A673 (cell line): ENCODE data around the gene KLHL5. TPM values are rescaled to one million over a fixed set of nuclear protein-coding genes. Genes with fewer than 3 reads are reported as not detected.

Source experiments
- BruUV-seq: library from RNA; stranded (reverse); fragments of 400-500 nt; replicated peaks from 2 replicates; lab custom pipeline; 2021; lab: Mats Ljungman, UMichigan
- CTCF ChIA-PET: fragments of 300-600 bp; sonication (Branson Sonifier 250); formaldehyde crosslinking; loops from one replicate; lab custom pipeline; 2022; ENCODE audit warnings: antibody characterized with exemption; lab: Charles Lee
- POLR2A ChIA-PET: fragments of 300-600 bp; sonication (Branson Sonifier 250); formaldehyde crosslinking; loops from one replicate; lab custom pipeline; 2022; ENCODE audit warnings: antibody characterized with exemption; ENCODE audit not compliant: low non-redundant PET; lab: Charles Lee
- DNase-seq: peaks from one replicate; pipeline ENCODE4 v3.0.0-alpha.2; 2015; ENCODE audit warnings: low spot score
- H3K27ac ChIP-seq: fragments of 200-600 bp; sonication (generic); 2 replicates; pipeline ENCODE4 v1.5.1; 2016; ENCODE audit warnings: mixed run types, low read depth, mild to moderate bottlenecking, mixed read lengths, antibody characterized with exemption, low read length; ENCODE audit not compliant: poor library complexity, severe bottlenecking
- H3K27me3 ChIP-seq: fragments of 200-600 bp; sonication (generic); replicated peaks from 2 replicates; pipeline ENCODE4 v1.6.1; 2017; ENCODE audit warnings: mixed run types, low read depth, mild to moderate bottlenecking, mixed read lengths, antibody characterized with exemption, low read length; ENCODE audit not compliant: insufficient read depth, poor library complexity
- H3K36me3 ChIP-seq: fragments of 200-600 bp; sonication (generic); 2 replicates; pipeline ENCODE4 v1.6.1; 2016; ENCODE audit warnings: mixed run types, mild to moderate bottlenecking, mixed read lengths, antibody characterized with exemption, low read length; ENCODE audit not compliant: insufficient read depth, poor library complexity, severe bottlenecking
- H3K4me1 ChIP-seq: fragments of 200-600 bp; sonication (generic); 2 replicates; pipeline ENCODE4 v1.6.1; 2017; ENCODE audit warnings: mixed run types, mild to moderate bottlenecking, mixed read lengths, antibody characterized with exemption, low read length; ENCODE audit not compliant: insufficient read depth, poor library complexity, severe bottlenecking
- H3K4me3 ChIP-seq: fragments of 200-600 bp; sonication (generic); 2 replicates; pipeline ENCODE4 v1.5.1; 2016; ENCODE audit warnings: low read depth, mixed run types, mild to moderate bottlenecking, mixed read lengths, low read length; ENCODE audit not compliant: poor library complexity, severe bottlenecking
- H3K9me3 ChIP-seq: fragments of 200-600 bp; sonication (generic); 2 replicates; pipeline ENCODE4 v1.6.1; 2016; ENCODE audit warnings: mixed run types, low read depth, mild to moderate bottlenecking, mixed read lengths, antibody characterized with exemption, low read length; ENCODE audit not compliant: poor library complexity, severe bottlenecking
- EZH2 ChIP-seq: fragments of 200-600 bp; sonication (generic); IDR thresholded peaks from 2 replicates; pipeline ENCODE4 v1.6.1; 2017; ENCODE audit warnings: borderline replicate concordance, low read depth, mild to moderate bottlenecking, mixed read lengths, antibody characterized with exemption, low read length; ENCODE audit not compliant: poor library complexity, severe bottlenecking
- intact Hi-C: fragments of 100-400 bp; cut with micrococcal nuclease; formaldehyde crosslinking; loops from one replicate; pipeline ENCODE4 v1.10.0; 2022; ENCODE audit not compliant: unreplicated experiment
- total RNA-seq: library from RNA; stranded (reverse); gene quantifications from 2 replicates; pipeline ENCODE4 v1.2.3, GENCODE V29; 2021
- TF ChIP-seq, protein P1 (sequence below): fragments of 300-800, 200-600 bp; sonication (generic); conservative IDR thresholded peaks from 2 replicates; pipeline ENCODE4 v1.5.1; 2017; ENCODE audit warnings: low read depth, mild to moderate bottlenecking, antibody characterized with exemption, low read length, moderate library complexity, mixed read lengths

KLHL5 gene
- total RNA-seq, 1 experiment from 2014 or later: 21.6 TPM

DNA sequence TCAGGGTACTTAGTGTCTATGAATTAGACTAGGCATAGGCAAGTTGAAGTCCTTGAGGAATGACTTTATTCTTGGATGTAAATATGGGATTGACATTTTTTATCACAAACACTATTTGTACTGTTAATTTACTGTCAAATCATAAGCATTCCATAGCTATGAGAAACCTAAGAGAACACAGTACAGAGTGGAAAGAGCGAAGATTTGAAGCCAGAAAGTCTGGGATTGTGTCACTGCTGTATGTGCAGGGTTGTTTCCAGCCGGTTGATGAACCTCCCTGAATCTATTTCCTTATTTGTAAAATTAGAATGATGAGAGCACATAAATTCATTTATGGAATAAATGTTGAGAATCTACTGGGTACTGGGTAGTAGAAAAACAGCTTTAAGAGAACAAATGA is 14.4 kb upstream of the KLHL5 start:
- no peaks in the 10 kb centered on the region for H3K27me3 ChIP-seq
- no peaks in the 10 kb centered on the region for H3K9me3 ChIP-seq
- peaks cover 13% of the 10 kb centered on the region for H3K4me1 ChIP-seq
- BruUV-seq: no TSS peak
- POLR2A ChIA-PET: no interaction called here
- H3K4me3 ChIP-seq: no peak overlapping the region
- CTCF ChIA-PET: no interaction called here
- intact Hi-C loops: no loop called here
- H3K36me3 ChIP-seq: no peaks in the 10 kb centered on the region
- no peak for DNase-seq
- no peak overlapping the region for H3K27ac ChIP-seq
- TF ChIP-seq, protein P1, sequence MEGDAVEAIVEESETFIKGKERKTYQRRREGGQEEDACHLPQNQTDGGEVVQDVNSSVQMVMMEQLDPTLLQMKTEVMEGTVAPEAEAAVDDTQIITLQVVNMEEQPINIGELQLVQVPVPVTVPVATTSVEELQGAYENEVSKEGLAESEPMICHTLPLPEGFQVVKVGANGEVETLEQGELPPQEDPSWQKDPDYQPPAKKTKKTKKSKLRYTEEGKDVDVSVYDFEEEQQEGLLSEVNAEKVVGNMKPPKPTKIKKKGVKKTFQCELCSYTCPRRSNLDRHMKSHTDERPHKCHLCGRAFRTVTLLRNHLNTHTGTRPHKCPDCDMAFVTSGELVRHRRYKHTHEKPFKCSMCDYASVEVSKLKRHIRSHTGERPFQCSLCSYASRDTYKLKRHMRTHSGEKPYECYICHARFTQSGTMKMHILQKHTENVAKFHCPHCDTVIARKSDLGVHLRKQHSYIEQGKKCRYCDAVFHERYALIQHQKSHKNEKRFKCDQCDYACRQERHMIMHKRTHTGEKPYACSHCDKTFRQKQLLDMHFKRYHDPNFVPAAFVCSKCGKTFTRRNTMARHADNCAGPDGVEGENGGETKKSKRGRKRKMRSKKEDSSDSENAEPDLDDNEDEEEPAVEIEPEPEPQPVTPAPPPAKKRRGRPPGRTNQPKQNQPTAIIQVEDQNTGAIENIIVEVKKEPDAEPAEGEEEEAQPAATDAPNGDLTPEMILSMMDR: no peak
- no peak for TF ChIP-seq EZH2

DNA sequence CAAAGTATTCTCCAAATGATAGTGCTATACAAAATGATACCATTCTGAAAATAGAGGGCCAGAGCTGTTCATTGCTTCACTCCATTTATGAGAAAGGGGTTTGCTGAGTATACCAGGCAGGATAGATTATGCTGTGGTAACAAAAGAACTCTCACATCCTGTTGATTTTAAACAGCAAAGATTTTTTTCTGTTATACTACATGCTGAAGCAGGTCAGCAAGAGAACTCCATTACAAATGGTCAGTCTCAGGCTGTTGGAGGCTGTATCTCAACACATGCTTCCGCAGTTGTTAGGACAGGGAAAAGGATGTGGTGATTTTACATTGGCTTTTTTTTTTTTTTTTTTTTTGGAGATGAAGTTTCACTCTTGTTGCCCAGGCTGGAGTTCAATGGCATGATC is 13.7 kb upstream of the KLHL5 start:
- no TSS peak for BruUV-seq
- TF ChIP-seq EZH2: no peak
- TF ChIP-seq, protein P1: no peak
- POLR2A ChIA-PET: no interaction called here
- no peak for DNase-seq
- Histone ChIP-seq H3K9me3 (no peaks in the 10 kb centered on the region), H3K4me1 (peaks cover 15% of the 10 kb centered on the region), H3K27me3 (no peaks in the 10 kb centered on the region), H3K36me3 (no peaks in the 10 kb centered on the region), H3K4me3 (no peak overlapping the region), H3K27ac (no peak overlapping the region)
- CTCF ChIA-PET: no interaction called here
- intact Hi-C loops: no loop called here

DNA sequence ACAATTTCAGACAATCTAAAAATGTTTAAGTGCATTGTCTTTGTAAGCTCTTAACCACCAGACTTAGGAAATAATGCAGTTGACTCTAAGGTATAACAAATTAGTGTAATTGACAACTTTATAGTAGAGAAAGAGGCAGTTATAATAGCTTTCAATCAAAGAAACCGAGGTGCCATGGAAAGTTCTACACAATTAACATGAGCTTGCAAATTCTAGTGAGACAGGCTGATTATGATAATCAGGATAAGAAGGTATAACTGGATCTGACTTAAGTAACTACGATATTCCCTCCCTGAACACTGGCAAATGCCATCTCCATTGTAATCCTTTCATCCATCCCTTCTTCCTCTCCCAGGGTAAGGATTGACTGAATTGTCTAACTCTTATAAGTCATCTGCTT is 11.4 kb upstream of the KLHL5 start:
- intact Hi-C loops: no loop called here
- Histone ChIP-seq H3K27ac (no peak overlapping the region), H3K9me3 (no peaks in the 10 kb centered on the region), H3K27me3 (no peaks in the 10 kb centered on the region), H3K36me3 (no peaks in the 10 kb centered on the region), H3K4me3 (no peak overlapping the region), H3K4me1 (peaks cover 29% of the 10 kb centered on the region)
- no peak for DNase-seq
- no peak for TF ChIP-seq EZH2
- CTCF ChIA-PET: no interaction called here
- POLR2A ChIA-PET: no interaction called here
- no TSS peak for BruUV-seq

DNA sequence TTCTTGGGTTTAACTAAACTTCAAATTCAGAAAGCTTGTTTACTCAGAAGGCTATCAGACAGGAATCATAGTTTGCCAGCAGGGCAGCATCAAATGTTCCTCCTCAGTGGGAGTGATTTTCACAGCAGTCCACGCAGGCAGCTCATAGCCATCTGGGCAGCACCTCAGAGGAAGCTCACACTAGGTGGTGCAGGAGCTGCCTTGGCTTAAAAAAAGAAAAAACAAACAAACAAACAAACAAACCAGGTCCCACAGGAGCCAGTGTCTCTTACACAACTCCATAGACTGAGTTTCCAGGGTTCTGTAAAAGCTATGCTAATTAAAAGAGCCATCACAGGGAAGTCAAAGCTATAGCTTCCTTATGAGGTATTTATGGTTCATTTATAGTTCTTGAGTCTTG is 10.5 kb upstream of the KLHL5 start:
- no peaks in the 10 kb centered on the region for H3K27me3 ChIP-seq
- TF ChIP-seq EZH2: no peak
- TF ChIP-seq, protein P1: no peak
- no peak overlapping the region for H3K27ac ChIP-seq
- POLR2A ChIA-PET: no interaction called here
- BruUV-seq: no TSS peak
- intact Hi-C loops: no loop called here
- H3K4me3 ChIP-seq: no peak overlapping the region
- no peaks in the 10 kb centered on the region for H3K36me3 ChIP-seq
- H3K4me1 ChIP-seq: peaks cover 22% of the 10 kb centered on the region
- no peak for DNase-seq
- CTCF ChIA-PET: no interaction called here
- no peaks in the 10 kb centered on the region for H3K9me3 ChIP-seq
